NCI-H510A treated with DMSO at 0.1 percent for 48 hours (cell line): ENCODE results near the gene ETS1.

Source experiments
- DNase-seq: peaks from one replicate; lab custom pipeline; 2025; lab: John Stamatoyannopoulos, UW

Gene ETS1

DNA sequence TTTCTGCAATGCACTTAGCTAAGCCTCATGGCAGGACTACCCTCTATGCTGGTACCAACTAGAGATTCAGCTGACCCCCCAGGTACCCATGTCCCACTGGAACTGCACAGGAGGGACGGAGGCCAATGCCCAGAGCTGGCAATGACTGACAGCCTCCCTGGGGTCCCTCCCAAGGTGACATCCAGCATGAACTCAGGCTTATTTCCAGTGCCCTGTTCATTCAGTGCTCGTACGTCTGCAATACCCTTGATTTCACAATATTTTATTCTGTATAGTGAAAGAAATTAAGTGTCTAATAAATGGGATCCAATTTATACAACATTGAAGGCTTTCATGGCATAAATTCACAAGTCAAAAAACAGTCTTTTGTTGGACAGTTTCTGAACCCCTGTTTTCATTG, 20.2 kb downstream of the ETS1 start:
- DNase-seq = no peak

DNA sequence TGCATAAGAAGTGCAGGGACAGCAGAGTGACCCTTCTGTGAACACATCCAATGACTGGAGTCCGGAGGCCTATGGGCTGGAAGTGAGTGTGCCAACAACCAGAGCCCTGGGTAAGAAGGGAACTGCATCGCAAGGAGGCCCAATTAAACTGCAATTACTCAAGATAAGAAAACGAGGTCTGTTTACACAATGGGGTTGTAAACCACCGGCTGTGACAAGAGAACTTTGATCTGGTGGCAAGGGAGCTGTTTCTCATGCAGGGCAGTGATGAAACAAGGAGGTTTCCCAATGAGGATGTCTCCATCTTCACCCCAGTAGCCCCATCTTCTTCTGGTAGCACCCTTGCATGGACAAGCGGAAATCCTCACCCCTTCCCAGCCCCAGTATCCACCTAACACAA, 21.5 kb downstream of the ETS1 start:
- no peak for DNase-seq

DNA sequence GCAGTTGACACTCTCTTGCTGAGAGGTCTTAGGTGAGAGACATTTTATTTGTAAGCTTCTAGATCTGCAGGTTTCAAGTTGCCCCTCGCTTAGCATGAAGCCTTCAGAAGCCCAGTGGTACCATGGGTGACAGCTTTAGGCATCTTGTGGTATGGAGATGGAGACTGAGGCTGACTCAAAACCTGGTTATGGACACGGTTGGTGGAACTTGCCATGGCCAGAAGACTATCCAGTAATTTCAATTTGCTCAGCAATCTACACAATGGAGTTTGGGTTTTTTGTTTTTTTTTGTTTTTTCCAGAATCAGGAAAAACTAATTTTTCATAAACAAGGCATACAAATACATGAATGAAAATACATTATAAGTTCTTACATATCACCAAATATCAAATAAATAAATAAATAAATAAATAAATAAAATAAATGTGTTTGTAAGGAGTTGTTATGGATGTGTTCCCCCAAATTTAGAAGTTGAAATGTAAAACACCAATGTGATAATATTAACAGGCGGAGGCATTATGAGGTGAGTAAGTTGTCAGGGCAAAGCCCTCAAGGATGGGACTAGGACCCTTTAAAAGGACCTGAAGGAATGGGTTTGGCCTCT, 22.6 kb downstream of the ETS1 start:
- DNase-seq = no peak

DNA sequence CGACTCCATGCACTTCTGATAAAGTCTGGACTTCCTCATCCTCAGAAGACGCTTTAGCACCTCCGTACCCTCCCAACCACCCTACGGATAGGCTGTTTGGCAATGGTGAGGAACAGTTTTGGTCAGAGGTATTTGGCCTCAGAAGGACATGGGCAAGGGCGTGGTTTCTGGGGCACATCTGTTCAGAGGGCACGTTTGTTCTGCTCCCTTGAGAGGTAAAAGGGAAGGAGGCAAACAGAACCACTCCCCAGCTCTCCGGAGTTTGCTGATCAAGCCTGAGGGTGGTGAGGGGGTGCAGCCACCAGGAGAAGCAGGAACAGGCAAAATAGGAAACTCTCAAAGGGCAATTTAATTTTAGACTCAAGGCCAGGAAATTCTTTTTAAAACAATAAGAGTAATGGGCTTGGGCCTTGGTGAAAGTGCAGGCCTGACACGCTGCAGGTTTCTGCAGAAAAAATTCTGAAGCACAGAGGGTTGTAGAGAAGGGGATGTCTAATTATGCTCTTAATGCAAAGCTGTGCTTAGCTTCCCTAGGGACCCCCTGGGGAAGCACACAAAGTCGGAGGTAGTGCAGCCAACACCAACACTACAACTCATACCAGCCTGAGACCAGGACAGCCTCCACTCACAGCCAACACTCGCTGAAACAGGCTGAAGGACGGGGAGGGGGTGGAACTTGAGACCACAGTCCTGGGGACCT, 23.3 kb downstream of the ETS1 start:
- DNase-seq = no peak

DNA sequence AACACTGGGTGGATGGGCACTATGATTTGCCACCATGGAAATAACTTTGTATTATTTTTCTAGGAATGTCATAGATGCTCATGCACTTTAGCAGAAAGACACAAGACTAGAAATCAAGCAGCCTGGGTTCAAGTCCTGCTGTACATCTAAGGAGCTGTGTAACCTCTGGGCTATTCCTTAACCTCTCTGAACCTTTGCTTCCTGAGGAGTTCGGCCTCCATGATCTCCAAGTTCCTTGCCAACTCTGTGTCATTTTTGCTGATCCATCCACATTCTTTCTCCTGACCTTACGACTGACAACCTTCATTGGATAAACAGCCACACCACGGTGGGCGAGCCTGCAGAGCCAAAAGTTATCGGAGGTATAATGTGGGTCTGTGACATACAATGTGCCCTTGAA, 24.1 kb downstream of the ETS1 start:
- no peak for DNase-seq

DNA sequence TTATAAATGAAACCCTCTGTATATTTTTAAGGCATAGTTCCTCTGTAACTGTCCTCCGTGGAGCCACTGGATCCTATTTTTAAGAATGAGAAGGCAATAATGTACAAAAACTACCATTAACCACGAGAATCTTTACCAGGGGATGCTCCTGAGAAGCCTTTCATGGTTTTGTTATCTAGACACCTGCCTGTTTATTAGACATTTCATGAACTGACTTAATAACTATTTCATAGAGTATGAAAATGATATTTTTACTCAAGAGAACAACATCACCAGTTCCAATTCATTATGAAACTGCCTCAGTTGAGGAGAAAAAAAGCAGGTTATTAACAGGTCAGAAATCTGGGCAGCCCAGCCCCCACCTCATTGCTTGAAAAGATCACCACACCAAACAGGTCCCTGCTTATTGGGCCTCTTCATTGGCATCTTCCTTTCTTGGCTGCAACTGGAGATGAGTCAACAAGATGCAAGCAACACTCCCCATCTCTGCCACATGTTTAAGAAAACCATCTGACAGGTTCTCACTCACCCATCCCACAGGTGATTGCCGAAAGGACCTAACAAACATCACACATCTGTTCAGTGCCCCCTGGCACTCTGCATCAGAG, 27.8 kb downstream of the ETS1 start:
- DNase-seq = no peak

DNA sequence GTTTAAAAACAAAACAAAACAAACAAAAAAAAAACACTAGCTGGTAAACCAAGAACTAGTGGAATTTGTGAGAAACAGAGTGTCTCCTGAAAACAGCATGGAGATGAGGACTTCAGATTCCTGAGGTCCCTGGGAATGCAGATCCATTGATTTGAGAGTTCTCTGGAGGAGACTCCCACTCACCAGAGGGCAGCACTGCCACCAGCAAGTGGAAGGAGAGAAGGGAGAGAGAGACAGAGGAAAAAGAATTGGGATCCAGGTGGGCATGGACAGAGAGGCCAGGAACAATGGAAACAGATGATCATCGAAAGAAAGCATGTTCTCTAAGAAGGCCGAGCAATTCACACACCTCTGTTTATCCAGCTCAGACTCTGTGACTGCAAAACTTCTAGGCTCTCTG, 31.8 kb downstream of the ETS1 start:
- DNase-seq = no peak

DNA sequence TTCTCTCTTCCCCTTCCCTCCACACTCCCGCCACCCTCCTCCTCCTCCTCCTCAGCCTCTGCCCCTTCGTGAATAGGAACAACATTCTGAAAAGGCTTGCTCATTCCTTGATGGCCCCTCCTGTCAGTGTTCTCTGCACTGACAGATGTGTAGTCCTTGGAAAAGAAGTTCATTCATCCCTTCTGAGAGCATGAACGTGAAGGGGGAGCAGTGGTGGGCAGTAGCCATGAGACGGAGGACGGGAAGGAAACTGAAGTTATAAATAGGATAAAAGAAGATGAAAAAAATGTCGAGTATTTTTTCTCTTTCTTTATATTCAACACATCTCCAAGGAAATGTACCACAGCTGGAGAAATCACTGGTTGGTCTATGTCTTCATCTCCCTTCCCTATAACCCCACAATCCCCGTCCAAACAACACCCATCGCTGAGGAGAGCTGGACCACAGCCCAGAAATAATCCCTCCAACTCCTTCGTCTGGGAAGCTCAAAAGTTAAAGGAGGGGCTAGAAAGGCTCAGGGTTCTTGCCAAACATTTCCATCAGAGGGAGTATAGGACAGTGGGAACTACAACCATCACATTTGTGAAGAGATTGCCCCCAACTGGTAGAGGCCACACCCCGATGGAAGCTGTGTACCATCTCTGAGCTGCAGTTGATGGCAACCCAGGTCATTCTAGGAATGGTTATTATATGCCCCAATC, 33.5 kb downstream of the ETS1 start:
- DNase-seq = no peak

DNA sequence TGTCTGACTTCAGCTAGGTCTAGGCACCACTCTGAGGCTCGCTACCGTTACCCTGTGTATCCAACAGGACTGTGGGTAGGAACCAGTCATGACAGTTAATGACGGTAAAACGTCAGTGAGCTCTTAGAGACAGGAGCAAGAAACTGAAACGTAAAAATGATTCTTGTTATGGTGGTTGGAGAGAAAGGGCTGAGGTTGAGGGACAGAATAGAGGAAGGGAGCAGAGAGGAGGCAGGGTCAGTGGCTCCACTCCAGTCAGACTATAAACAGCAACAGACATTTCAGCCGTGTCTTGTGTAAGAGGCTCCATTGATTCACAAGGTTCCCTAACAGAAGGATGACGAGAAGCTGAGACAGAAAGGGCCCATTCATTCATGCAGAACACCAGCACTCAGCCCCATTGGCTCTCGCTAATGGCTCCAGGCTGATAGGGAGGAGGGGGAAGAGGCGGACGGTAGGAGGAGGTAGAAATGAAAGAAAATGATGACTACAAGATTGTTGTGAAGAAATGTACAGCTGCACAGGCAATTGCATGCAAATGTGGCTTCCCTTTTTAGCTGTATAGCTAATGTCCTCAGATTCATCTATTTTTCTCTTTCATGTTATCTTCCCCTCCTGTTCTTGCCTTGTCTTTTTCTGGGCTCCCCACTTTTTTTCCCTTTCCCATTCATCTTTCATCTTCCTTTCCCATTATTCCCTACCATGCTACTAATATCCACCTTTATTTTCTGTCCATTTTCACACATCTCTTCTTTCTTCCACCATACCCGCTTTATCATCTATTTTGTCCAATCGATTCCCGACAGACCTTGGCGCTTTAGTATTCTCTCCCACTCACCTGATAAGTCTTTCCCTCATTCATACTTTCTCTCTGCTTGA, 34.3 kb downstream of the ETS1 start:
- DNase-seq = no peak

DNA sequence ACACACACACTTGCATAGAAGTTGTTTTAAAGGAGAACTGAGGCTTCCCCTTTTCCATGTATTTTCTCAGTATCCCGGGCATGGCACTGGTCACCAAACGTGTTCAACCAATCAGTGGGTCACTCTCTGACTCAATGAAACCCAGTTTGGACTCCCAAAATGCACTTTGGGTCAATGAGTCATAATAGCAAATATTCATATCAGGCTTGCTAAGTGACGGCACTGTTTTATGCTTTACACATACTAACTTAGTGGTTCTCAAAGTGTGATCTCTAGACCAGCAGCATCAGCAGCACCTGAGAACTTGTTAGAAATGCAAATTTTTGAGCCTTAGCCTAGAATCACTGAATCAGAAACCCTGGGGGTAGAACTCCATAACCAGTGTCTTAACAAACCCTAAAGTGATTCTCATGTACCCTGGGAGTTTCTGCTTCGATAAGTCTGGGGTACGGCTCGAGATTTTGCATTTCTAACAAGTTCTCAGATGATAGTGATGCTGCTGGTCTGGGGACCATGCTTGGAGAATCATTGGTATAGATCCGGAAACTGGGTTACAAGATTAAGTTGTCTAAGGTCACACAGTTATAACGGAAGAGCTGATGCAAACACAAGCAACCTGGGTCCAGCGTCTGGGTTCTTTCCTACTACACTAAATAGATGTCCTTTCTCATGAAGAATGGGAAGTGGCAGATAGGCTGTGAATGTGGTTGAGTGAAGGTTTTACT, 35.6 kb downstream of the ETS1 start:
- no peak for DNase-seq

DNA sequence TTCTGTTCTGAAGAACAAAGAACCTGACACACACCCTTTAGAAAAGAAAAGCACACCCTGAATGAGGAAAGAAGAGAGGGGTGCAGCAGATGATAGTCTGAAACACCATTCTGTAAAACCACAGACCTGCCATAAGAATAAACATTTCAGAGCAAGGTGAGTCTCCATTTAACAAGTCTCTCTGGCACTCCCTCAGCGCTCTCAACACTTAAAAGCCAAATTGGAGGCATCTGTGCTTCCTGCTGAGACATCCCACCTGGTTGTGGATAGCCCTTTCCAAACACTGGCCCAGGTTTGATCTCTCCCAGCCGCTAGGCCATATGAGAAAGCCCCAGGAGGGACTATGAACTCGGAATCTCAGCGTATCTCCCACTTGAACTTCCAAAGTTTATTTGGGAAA, 36.3 kb downstream of the ETS1 start:
- no peak for DNase-seq

DNA sequence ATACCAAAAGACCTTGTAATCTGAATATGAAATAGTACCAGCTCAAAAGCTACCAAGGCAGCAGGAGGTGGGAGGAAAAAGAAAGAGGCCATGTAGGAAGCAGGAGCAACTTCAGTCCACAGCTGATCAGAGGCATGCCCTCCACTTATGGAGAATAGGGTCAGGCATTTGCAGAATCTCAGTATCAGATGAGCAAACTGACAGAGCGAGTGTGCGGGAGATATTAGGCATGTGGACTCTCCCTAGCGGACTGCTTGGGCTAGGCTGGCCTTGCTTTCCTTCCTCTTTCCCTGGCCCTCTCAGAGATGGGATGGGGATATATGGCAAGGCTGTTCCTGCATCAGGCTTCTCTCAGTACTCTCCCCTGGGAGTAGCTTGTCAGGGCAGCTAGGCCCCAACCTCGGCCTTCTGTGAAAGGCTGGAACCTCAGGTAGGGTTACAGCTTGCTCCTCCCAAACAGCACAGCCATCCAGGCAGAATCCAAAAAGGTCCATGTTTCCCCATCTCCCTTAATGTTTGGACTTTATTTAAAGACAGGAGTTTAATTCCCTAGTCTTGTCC, 37.0 kb downstream of the ETS1 start:
- DNase-seq = no peak

DNA sequence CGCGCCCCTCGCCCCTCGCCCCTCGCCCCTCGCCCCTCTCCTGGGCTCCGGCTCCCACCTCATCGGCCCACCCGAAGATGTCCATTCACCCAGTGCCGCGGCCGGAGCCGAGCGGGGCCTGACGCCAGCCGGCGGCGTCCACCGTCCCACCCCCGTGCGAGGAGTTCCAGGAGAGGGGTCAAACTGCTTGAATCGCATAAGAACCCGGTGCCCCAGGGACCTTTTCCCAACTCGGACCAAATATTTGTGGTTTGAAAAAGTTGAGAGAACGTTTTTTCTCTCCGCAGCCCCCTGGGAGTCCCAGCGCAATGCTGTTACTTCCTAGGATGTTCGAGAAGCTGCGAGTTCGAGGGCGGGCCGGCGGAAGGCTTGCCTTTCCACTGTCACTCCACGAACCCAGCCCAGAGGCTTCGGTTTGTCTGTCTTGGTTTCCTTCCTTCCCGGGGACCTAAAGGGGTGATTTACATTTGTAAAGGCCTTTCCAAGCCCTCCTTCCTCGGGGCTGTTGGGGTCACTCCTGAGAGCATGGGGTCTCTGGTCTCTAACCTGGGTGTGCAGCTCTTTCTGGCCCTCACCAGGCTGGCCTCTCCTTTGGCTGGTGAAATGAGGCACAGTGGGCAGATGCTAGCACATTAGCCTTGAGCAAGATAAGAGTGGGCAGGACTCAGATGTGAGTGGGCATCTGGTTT, 38.0 kb downstream of the ETS1 start:
- DNase-seq = no peak

DNA sequence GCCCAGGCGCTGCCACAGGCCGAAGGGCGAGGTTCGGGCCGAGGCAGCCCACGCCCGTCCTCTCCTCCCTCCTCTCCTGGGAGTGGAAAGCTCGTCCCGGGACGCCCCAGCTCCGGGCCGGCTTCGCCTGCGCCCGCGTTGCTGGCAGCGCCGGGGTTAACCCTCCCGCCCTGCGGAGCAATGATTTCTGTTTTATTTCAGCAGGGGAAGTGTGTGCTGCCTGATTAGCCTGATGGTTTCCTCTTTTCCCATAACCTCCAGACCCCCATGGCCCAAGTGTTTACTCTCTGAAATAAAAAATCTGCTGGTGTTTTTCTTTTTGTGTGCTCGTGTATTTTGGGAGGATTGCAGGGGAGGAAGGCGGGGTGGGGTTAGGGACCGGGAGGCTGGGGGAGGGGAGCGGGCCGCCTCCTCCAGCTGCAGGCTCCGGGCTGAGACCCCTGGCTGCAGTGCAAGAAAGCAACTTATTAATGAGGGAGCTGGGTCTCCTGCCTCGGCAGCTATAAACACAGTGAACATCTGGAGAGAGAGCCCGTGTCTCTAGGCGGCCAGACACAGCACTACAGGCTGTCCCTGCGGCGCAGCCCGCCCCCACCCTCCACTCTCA, 38.6 kb downstream of the ETS1 start:
- DNase-seq = no peak

DNA sequence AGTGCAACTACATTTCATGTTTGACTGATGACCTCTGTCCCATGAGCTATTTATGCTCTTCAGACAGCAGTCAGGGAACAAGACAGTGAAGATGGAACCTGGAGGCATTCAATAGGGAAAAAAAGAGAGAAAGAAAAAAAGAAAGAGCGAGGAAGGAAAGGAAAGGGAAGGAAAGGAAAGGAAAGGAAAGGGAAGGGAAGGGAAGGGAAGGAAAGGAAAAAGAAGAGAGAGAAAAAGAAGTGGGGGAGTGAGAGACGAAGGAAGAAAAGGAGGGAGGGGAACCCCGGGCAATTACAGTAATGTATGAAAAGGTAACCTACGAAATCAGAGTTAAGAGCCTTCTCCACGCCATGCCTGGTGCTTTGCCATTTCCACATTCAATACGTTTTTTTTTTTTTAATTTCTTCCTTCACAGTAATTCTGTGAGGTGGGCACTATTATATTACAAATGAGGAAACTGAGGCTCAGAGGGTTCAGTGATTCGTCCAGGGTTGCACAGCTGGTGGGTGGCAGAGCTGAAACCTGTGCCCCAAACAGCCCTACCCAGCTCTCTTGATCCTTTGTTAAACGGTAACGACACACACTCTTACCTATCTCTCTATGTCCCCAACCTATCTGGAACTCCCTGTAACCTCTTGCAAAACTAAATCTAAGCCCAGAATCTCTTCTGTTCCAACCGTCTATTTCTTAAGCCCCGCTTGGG, 39.3 kb downstream of the ETS1 start:
- DNase-seq = no peak

DNA sequence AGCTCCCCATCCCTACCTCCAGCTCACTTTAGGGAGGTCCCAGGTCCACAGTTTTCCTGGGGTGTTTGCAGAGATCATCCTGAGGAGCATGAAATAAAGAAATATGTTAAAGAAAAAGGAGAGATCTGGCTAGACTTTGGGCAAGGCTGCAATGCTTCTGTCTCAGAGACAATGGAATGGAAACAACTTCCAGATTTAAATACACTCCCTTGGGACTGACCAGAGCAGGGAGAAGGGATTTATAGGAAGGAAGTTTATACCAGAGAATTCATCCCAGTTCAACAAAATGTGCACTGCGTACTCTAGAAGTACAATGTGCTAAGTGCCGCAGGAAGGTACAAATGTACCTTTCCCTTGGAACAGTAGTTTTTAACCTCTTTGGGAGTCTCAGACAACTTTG, 40.4 kb downstream of the ETS1 start:
- DNase-seq = no peak

DNA sequence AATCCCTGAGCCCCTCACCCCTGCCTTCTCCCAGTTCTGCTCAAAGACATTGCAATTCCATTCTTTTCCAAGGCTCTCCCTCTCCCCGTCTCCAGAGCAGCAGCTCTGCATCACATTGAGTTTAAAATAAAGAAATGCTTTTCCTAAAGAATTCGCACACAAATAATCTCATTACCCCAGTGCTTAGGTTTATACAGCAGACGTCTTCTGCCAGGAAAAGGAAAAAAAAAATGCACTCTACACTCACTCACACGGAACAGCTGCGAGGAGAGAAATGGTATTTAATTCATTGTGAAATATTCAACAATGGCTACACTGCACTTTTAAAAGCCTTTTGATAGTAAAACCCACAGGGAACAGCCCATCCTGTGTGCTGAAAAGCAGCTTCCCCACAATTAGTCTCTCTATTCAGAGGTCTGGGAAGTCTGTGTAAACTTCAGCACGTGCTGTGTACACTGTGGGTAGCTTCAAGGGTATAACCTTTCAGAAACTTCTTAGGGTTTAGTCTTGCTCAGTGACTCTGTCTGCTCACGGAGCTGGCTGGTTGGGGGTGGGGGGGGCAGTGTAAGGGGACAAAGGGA, 42.8 kb downstream of the ETS1 start:
- peak; percentile 42 for DNase-seq

DNA sequence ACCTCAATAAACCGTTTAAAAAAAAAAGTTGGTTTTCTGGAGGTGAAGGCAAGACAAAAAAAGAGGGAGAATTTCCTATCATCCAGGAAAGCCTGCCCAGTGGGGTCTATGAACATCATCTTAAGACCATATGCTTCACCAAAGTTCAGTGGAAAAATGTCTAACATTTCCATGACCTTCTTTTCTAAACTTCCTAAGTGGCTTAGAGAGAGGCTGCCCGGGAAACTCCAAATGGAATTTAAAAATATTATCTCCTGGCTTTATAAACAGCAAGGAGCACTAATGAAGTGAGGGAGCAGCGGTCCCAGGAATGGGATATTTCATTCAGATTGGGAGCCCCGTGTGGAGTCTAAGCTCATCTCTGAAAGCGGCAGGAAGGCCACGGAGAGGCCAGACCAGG, 46.9 kb downstream of the ETS1 start:
- no peak for DNase-seq

DNA sequence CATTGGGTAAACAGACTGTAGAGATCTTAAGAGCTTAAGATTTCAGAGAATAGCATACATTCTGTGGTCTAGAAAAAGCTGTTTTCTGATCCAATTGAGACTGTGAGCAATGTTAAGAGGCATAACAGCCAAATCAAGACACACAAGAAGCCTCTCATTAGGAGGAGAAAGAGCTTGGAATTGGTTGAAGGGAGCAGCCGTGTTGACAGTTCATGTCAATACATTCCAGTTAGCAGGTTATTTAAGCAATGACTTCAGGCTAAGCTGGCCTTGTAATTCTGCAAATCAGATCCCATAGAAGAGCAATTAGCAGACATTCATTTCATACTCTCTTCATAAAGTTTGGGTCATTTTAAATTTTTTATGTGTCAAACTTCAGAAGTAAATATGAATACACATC, 50.9 kb downstream of the ETS1 start:
- DNase-seq = no peak
